HG03045 (cell line): Measurements from ENCODE around the gene ST3GAL2.
A peak's percentile ranks its signal among the peaks of the same experiment; 100 is the strongest.
"Not testable (repeated sequence)": the region's sequence is repeated elsewhere in the genome, so short reads cannot be mapped to it uniquely, and the experiment has no call there.

Experiments used
- ATAC-seq: cut with Tn5 transposase; IDR thresholded peaks from one replicate; pipeline ENCODE4 v1.9.1; 2021; ENCODE audit warnings: mild to moderate bottlenecking, moderate library complexity; ENCODE audit not compliant: unreplicated experiment

The ST3GAL2 gene

GRCh38 chr16:70391881-70392481 lies 46.9 kb downstream of the ST3GAL2 start:
- ATAC-seq, result no peak

DNA sequence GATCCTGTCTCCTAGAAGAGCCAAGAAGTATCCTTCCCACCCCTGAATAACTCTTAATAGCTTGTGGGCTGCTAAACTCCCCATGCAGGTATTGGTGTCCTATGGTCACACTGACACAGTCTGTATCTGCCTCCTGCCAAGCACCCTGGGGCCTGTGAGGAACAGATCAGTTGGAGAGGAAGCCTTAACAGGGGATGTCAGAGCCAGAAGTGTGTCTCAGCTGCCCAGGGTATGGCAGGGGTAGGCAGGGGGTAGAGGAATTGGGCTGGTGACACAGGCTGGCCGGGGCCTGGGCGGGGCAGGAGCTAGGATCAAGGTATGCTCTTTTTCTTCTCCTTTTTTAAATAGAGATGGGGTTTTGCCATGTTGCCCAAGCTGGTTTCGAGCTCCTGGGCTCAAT lies 47.5 kb downstream of the ST3GAL2 start:
- ATAC-seq, result no peak

DNA sequence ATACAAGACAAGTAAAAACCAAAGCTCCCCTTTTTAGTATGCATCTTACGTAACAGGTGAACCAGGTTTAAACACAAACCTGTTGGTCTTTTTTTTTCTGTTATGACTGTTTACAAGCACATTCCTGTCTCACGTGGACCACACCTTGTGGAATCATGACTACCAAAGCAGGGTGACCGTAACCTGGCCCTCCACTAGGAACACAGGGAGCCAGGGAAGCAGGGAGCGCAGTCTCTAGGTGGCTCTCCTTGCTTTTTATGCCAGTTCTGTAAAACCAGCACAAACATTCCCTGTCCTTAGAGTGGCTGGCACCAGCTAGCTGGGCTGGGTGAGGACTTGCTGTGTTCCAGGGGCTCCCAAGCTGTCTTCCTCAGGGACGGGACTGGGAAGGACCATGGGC lies 48.1 kb downstream of the ST3GAL2 start:
- no peak for ATAC-seq

DNA sequence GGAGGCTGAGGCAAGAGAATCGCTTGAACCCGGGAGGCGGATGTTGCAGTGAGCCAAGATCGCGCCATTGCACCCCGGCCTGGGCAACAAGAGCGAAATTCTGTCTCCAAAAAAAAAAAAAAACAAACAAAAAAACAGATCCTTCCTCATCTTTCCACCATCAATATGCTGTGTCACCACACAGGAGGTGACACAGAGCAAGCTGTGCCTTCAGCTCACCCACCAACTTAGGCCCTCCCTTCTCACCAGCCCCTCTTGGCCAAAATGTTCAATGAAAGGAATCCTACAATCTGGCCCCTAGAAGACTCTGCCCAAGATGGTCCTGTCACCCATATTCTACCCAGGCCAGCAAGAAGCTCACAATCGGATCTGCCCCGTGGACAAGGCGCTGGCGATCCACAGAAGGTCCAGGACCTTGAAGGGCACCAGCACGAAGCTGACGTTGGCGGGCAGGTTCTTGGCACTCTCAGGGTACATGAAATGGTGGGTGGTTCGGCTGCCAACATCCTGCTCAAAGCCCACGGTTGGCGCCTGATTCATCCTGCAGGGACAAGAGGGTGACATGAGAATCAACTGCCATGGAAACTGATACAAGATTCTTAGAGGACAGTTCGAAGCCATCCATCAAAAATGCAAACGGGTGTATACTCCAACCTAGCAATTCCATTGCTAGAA lies 50.8 kb downstream of the ST3GAL2 start:
- no peak for ATAC-seq

DNA sequence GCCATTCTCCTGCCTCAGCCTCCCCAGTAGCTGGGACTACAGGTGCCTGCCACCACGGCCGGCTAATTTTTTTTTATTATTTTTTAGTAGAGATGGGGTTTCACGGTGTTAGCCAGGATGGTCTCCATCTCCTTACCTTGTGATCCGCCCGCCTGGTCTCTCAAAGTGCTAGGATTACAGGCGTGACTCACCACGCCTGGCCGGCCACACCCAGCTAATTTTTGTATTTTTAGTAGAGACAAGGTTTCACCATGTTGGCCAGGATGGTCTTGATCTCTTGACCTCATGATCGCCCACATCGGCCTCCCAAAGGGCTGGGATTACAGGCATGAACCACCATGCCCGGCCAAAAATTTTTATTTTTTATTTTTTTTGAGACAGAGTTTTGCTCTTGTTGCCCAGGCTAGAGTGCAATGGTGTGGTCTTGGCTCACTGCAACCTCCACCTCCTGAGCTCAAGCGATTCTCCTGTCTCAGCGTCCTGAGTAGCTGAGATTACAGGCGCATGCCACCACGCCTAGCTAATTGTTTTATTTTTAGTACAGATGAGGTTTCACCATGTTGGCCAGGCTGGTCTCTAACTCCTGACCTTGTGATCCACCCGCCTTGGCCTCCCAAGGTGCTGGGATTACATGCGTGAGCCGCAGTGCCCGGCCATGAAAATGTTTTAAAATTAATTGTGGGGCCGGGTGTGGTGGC lies 52.5 kb downstream of the ST3GAL2 start:
- ATAC-seq, result not testable (repeated sequence)

- ATAC-seq, result no peak
Observed at GRCh38 chr16:70383421-70383960, 55.4 kb downstream of the ST3GAL2 start.

DNA sequence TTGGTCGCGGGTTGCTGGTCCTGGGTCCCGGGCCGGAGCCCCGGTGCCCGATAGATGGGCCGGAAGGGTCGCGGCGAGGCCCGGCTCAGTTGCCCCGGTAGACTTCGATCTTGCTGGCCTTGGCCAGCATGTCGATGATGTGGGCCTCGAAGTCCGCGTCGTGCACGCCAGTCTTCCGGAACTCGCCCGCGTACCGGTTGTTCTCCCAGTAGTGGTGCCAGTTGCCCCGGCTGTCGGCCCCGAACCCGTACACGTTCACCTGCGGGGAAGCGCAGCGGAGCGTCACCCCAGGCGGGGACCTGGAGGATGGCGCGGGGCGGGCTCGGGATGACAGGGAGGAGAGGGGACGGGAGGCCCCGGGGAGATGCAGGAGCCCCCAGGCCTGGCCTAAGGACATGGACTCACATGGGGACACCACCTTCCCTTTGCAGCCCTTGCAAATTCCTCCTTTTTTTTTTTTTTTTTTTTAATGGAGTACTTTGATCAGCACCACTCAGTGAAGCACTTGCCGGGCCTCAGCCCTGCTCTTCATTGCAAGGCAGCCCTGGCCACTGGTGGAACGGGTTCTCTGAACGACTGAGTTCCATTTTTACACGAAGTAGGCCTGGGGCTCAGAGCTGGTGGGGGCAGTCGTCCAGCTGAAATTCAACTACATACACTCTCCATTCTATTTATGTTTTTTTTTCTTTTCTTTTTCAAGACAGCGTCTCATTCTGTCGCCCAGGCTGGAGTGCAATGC lies 57.1 kb downstream of the ST3GAL2 start:
- no peak for ATAC-seq

- peak; percentile 90 for ATAC-seq
Observed at GRCh38 chr16:70380919-70381603, 57.8 kb downstream of the ST3GAL2 start.

- peak; percentile 17 for ATAC-seq
Observed at GRCh38 chr16:70380248-70380918, 58.5 kb downstream of the ST3GAL2 start.

DNA sequence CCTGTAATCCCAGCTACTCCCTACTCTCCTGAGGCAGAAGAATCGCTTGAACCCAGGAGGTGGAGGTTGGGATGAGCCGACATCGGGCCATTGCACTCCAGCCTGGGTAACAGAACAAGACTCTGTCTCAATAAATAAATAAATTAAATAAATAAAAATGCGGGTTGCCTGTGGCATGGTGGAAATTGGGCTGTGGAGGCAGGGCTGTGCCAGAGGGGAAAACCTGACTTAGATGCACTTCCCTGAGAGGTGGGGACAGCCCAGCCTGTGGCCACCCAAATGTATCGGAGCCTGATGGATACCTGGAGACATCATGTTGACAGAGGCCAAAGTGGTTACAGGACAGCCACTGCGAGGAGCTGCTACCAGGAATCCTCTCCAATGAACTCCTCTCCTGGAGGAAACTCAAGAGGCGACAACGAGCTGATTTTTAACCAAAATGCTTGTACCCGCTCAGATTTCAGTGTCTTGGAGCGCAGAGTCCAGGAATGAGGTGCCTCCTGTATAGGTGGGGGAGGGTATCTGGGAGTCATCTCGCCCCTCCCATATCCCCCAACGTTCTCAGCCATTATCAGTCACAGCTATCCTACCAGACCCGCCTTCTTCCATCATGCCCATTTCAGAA lies 59.9 kb downstream of the ST3GAL2 start:
- no peak for ATAC-seq

GRCh38 chr16:70377782-70378181 lies 61.1 kb downstream of the ST3GAL2 start:
- no peak for ATAC-seq

GRCh38 chr16:70375636-70376611 lies 63.0 kb downstream of the ST3GAL2 start:
- ATAC-seq, result no peak

- ATAC-seq, result no peak
Observed at GRCh38 chr16:70374213-70374612, 64.7 kb downstream of the ST3GAL2 start.

- ATAC-seq, result no peak
Observed at GRCh38 chr16:70372921-70373728, 65.8 kb downstream of the ST3GAL2 start.

GRCh38 chr16:70370924-70371323 lies 68.0 kb downstream of the ST3GAL2 start:
- ATAC-seq, result no peak

DNA sequence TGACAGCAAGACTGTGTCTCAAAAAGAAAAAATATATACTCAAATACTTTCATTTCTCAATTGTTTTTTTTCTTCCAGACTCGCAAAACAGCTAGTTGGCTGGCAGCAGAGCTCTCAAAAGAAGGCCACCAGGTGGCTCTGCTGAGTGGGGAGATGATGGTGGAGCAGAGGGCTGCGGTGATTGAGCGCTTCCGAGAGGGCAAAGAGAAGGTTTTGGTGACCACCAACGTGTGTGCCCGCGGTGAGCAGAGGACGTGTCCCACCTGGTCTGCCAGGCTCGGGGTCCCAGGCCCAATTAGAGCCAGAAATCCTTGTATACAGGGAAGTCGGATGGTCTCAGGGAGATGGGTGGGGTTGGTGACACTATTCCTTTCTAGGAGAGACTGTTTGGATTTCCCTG lies 68.8 kb downstream of the ST3GAL2 start:
- ATAC-seq, result not testable (repeated sequence)

DNA sequence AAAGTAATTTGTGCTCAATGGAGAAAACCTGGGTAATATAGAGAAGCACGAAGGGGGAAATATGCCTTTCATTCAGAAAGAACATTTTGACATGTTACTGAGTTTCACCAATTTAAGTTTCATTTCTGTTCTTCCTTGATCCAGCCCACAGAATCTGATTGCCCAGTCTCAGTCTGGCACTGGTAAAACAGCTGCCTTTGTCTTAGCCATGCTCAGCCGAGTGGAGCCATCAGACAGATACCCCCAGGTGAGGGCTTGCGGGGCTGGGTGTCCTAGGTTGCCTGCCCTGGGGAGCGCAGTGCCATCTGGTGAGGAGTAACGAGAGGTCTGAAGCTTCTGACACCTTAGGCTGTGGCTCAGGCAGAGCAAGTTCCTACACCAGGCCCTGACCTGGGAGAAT lies 74.5 kb downstream of the ST3GAL2 start:
- no peak for ATAC-seq

GRCh38 chr16:70359552-70359951 lies 79.3 kb downstream of the ST3GAL2 start:
- ATAC-seq, result no peak
